Endothelial cell of umbilical vein (primary cell): Measurements from ENCODE around the gene LPP. TPM values are rescaled to one million over a fixed set of nuclear protein-coding genes. Genes with fewer than 3 reads are reported as not detected.

ENCODE experiments used
- BruUV-seq: library from RNA; stranded (reverse); fragments of 400-500 nt; replicated peaks from 2 replicates; lab custom pipeline; 2021; lab: Mats Ljungman, UMichigan
- CTCF ChIA-PET: fragments of 300-600, 350-600 bp; sonication (Branson Sonifier 250); formaldehyde crosslinking; loops from one replicate; lab custom pipeline; 2021; ENCODE audit warnings: antibody characterized with exemption, inconsistent platforms; lab: Charles Lee
- POLR2A ChIA-PET: fragments of 300-600, 350-600 bp; sonication (Branson Sonifier 250); formaldehyde crosslinking; loops from one replicate; lab custom pipeline; 2021; ENCODE audit warnings: antibody characterized with exemption, inconsistent platforms; lab: Charles Lee
- DNase-seq: peaks from one replicate; pipeline ENCODE4 v3.0.0-alpha.2; 2011; ENCODE audit warnings: low read depth, low spot score
- FAIRE-seq: peaks from 2 replicates; lab custom pipeline; 2011; peaks lifted over from hg19 to GRCh38; lab: Jason Lieb, UNC
- H2AFZ ChIP-seq: 2 replicates; pipeline ENCODE4 v1.6.0; 2012; ENCODE audit warnings: low read depth, low read length, control low read depth, inconsistent platforms
- H3K27ac ChIP-seq: 2 replicates; pipeline ENCODE4 v1.5.1; 2011; ENCODE audit warnings: low read depth, mild to moderate bottlenecking, control low read depth, low read length, moderate library complexity; ENCODE audit not compliant: insufficient read depth
- H3K27me3 ChIP-seq, 2 experiments: 2 replicates each; pipeline versions ENCODE4 v1.6.0 to v1.6.1; 2011; ENCODE audit warnings: low read length in 2 of 2, mixed read lengths in 1 of 2; ENCODE audit not compliant: control insufficient read depth in 2 of 2, insufficient read depth in 2 of 2
- H3K36me3 ChIP-seq, 2 experiments: 2 replicates in 1 of 2; 3 replicates in 1 of 2; pipeline ENCODE4 v1.5.1; 2011; ENCODE audit warnings: low read length in 2 of 2, mild to moderate bottlenecking in 1 of 2, moderate library complexity in 1 of 2; ENCODE audit not compliant: control insufficient read depth in 2 of 2, insufficient read depth in 2 of 2; ENCODE audit errors: extremely low read depth in 1 of 2
- H3K4me1 ChIP-seq: 3 replicates; pipeline ENCODE4 v1.5.1; 2011; ENCODE audit warnings: mild to moderate bottlenecking, low read length; ENCODE audit not compliant: control insufficient read depth, insufficient read depth; ENCODE audit errors: extremely low read depth
- H3K4me2 ChIP-seq: 2 replicates; pipeline ENCODE4 v1.6.1; 2011; ENCODE audit warnings: low read length, control low read depth, mixed read lengths; ENCODE audit not compliant: insufficient read depth
- H3K4me3 ChIP-seq, 3 experiments: fragments of 200-600 bp in 1 of 3; sonication (generic), shearing (Covaris generic) in 1 of 3; replicated peaks in 1 of 3; 2 replicates each; pipeline ENCODE4 v1.5.1; 2011 to 2016; ENCODE audit warnings: control low read depth in 3 of 3, low read length in 3 of 3, mild to moderate bottlenecking in 2 of 3, inconsistent platforms in 1 of 3, low read depth in 1 of 3, moderate library complexity in 1 of 3; ENCODE audit not compliant: insufficient read depth in 1 of 3
- H3K79me2 ChIP-seq: 2 replicates; pipeline ENCODE4 v1.6.0; 2012; ENCODE audit warnings: low read length, inconsistent platforms; ENCODE audit not compliant: control insufficient read depth, insufficient read depth
- H3K9ac ChIP-seq: replicated peaks from 2 replicates; pipeline ENCODE3; 2011; ENCODE audit warnings: low read length, control low read depth; ENCODE audit not compliant: insufficient read depth; ENCODE audit errors: extremely low read depth
- H3K9me1 ChIP-seq: replicated peaks from 3 replicates; pipeline ENCODE4 v1.6.0; 2011; ENCODE audit warnings: mild to moderate bottlenecking, low read length; ENCODE audit not compliant: control insufficient read depth, insufficient read depth; ENCODE audit errors: extremely low read depth
- H3K9me3 ChIP-seq: replicated peaks from 2 replicates; pipeline ENCODE4 v1.5.1; 2012; ENCODE audit warnings: low read length, inconsistent platforms; ENCODE audit not compliant: control insufficient read depth, insufficient read depth
- H4K20me1 ChIP-seq: replicated peaks from 2 replicates; pipeline ENCODE3; 2011; ENCODE audit warnings: mild to moderate bottlenecking, low read length; ENCODE audit not compliant: control insufficient read depth, insufficient read depth; ENCODE audit errors: extremely low read depth
- FOS ChIP-seq: IDR thresholded peaks from 2 replicates; pipeline ENCODE4 v1.6.1; 2011; ENCODE audit warnings: mild to moderate bottlenecking, low read length, moderate library complexity, borderline replicate concordance; ENCODE audit not compliant: insufficient read depth
- MAX ChIP-seq: IDR thresholded peaks from 2 replicates; pipeline ENCODE4 v1.6.1; 2011; ENCODE audit not compliant: insufficient read depth, insufficient read length
- MYC ChIP-seq: IDR thresholded peaks from one replicate; pipeline ENCODE4 v1.6.1; 2011; ENCODE audit warnings: mild to moderate bottlenecking, low read depth, low read length
- POLR2A ChIP-seq: IDR thresholded peaks from 2 replicates; pipeline ENCODE4 v1.6.1; 2012; ENCODE audit warnings: low read depth, mild to moderate bottlenecking, control low read depth, low read length
- dilution Hi-C: fragments of 300-500 bp; cut with MboI; formaldehyde crosslinking; loops from one replicate; pipeline ENCODE4 v1.15.0; 2019; ENCODE audit warnings: low sequenced_read_pairs; ENCODE audit not compliant: extremely low pct_ligation_motif_present
- intact Hi-C: fragments of 100-400 bp; cut with micrococcal nuclease; formaldehyde crosslinking; loops from one replicate; pipeline ENCODE4 v1.10.0; 2022
- polyA plus RNA-seq, 4 experiments: library from polyadenylated mRNA; depleted of rRNA in 3 of 4; stranded (reverse) in 3 of 4; unstranded in 1 of 4; fragments of >200 nt; gene quantifications; 2 replicates each; pipeline versions ENCODE4 v1.2.1 to v1.2.3, GENCODE V29; 2011 to 2012; ENCODE audit warnings: missing spikeins in 1 of 4
- total RNA-seq: library from RNA; stranded (reverse); gene quantifications from 2 replicates; pipeline ENCODE4 v1.2.3, GENCODE V29; 2021

Gene LPP
- total and polyA plus RNA-seq, 2 donors (not counting 3 experiments of a cell fraction or from before 2014, with no cell fraction given) = 16.9 to 153 TPM

GRCh38 chr3:188627652-188628051 is 473.7 kb downstream of the LPP start:
- POLR2A ChIA-PET = no interaction called here
- Histone ChIP-seq H3K9me1 (no peaks in the 10 kb centered on the region), H3K9me3 (no peaks in the 10 kb centered on the region), H3K4me2 (no peak overlapping the region), H3K4me3 (no peak overlapping the region), H3K79me2 (no peaks in the 10 kb centered on the region), H3K9ac (no peak overlapping the region), H3K27ac (no peak overlapping the region), H3K4me1 (peaks cover 5% of the 10 kb centered on the region), H2AFZ (no peak overlapping the region), H3K36me3 (no peaks in the 10 kb centered on the region), H3K27me3 (no peaks in the 10 kb centered on the region), H4K20me1 (no peaks in the 10 kb centered on the region)
- CTCF ChIA-PET = interaction anchor here (1.2 kb wide), 1 partner anchor 19 kb away, joined by 4 read pairs; no protein-coding TSS in a partner anchor
- TF ChIP-seq FOS (peak; percentile 52), MAX (no peak)
- intact Hi-C loops (no loop called here), dilution Hi-C loops (no loop called here)
- peak; percentile 15 for FAIRE-seq
- DNase-seq = peak; percentile 29
- no TSS peak for BruUV-seq

DNA sequence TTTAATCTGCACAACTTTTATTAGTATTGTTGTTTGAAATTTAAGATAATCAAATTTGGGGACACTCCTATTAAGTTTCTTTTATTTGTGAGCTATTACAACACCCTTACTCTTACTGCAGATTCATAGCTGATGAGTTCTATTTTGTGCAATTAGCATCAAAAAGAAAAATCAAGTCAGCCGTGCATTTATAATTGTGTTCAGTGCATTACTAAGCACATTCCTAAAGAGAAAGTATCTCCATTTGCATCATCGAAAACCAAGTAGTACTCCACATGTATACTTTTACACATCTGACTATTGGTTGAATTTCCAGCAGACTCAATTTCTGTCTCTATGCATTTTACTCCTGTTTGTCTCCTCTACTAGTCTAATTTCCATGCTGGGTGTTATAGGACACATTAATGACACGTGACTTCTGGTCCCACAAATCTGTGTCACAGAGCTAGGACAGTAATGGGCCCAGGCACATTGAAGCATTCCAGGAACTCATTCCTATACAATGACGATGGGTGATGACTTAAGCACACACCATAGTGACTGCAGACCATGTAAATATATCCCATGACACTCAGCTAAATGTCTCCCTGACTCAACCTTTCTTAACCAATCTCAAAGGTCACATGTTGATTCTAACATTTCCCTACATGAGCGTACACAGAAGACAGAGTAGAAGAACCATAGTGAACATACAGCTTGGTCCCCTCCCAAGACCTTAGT is 477.5 kb downstream of the LPP start:
- H3K4me2 ChIP-seq = no peak overlapping the region

More for the DNA sequence above, 477.5 kb downstream of the LPP start:
- Histone ChIP-seq H3K4me1 (peaks cover 5% of the 10 kb centered on the region), H3K9me1 (no peaks in the 10 kb centered on the region), H3K4me3 (no peak overlapping the region), H3K79me2 (no peaks in the 10 kb centered on the region), H3K27ac (no peak overlapping the region), H3K9ac (no peak overlapping the region), H3K27me3 (no peaks in the 10 kb centered on the region), H3K36me3 (no peaks in the 10 kb centered on the region), H3K9me3 (no peaks in the 10 kb centered on the region), H4K20me1 (no peaks in the 10 kb centered on the region), H2AFZ (no peak overlapping the region)
- CTCF ChIA-PET = interaction anchor here (1.1 to 1.2 kb wide), 3 partner anchors 9 to 891 kb away, joined by 3 to 4 read pairs (median 4); no protein-coding TSS in a partner anchor
- intact Hi-C loops (no loop called here), dilution Hi-C loops (no loop called here)
- BruUV-seq = no TSS peak
- POLR2A ChIA-PET = no interaction called here
- TF ChIP-seq MAX = no peak
- TF ChIP-seq MYC = no peak
- TF ChIP-seq POLR2A = no peak
- DNase-seq = no peak
- FAIRE-seq = no peak
